Measurements from ENCODE around the gene SLC22A6.

Gene SLC22A6

GRCh38 chr11:62931499-62932278, 53.1 kb downstream of the SLC22A6 start:
- DNase-seq = no peak

DNA sequence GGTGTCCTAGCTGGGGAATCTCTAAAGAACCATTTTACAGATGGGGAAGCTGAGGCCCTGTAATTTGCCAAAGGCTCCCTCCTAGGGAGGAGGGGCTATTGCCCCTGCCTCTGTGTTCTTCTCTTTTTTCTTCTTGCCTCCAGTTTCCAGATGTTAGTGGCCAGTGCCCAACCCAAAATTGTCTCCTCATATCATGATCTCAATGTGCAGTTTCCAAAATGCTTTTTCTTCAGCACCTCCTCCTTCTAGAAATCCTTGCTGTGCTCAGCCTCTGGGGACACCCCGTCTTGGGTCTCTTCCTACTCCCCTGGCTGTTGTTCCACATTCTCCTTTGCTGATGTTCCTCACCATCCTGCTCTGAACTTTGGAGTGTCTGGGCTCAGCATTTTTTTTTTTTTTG, 54.1 kb downstream of the SLC22A6 start:
- DNase-seq = no peak

DNA sequence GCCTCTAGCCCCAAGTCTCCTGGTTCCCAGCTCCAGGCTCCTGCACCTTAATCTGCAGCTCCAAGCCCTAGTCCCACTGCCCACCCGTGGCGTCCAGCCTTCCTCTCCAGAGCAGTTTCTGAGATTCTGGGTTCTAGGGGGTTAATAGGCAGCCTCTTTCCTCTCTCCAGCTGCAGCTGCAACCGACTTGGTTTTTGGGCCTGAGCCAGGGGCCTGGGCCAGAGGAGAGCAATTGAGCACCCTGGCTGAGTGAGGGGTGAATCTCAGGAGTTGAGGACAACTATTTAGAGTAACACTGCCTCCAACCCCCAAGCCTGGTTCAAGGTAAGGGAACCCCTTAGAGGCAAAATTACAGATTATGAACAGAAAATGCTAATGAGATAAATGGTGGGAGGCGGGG, 54.6 kb downstream of the SLC22A6 start:
- no peak for DNase-seq

GRCh38 chr11:62928011-62928410, 56.8 kb downstream of the SLC22A6 start:
- peak; percentile 13 for DNase-seq

- DNase-seq = no peak
Measured at GRCh38 chr11:62926680-62927455, 57.9 kb downstream of the SLC22A6 start.

All from NCI-H2171 treated with DMSO at 0.1 percent for 48 hours (cell line).